HG03354 (cell line): ENCODE data around the gene CCNL1.
A peak's percentile ranks its signal among the peaks of the same experiment; 100 is the strongest.
"Not testable (repeated sequence)": the region's sequence is repeated elsewhere in the genome, so short reads cannot be mapped to it uniquely, and the experiment has no call there.

Source experiments
- ATAC-seq: cut with Tn5 transposase; IDR thresholded peaks from one replicate; pipeline ENCODE4 v1.9.1; 2021; ENCODE audit warnings: mild to moderate bottlenecking; ENCODE audit not compliant: unreplicated experiment, poor library complexity, severe bottlenecking

CCNL1 gene

GRCh38 chr3:157173343-157173742, 13.4 kb upstream of the CCNL1 start:
- not testable (repeated sequence) for ATAC-seq

GRCh38 chr3:157172746-157173145, 12.8 kb upstream of the CCNL1 start:
- ATAC-seq: no peak

GRCh38 chr3:157170861-157171260, 10.9 kb upstream of the CCNL1 start:
- ATAC-seq: no peak

GRCh38 chr3:157167371-157168042, 7.6 kb upstream of the CCNL1 start:
- no peak for ATAC-seq

- peak; percentile 84 for ATAC-seq
These were observed 6.6 kb upstream of the CCNL1 start for GRCh38 chr3:157166561-157166960.

GRCh38 chr3:157166115-157166514, 6.2 kb upstream of the CCNL1 start:
- ATAC-seq: no peak

GRCh38 chr3:157163217-157163953, 3.4 kb upstream of the CCNL1 start:
- no peak for ATAC-seq

GRCh38 chr3:157162620-157163019, 2.7 kb upstream of the CCNL1 start:
- not testable (repeated sequence) for ATAC-seq

GRCh38 chr3:157160658-157161424, 894 bp upstream of the CCNL1 start:
- ATAC-seq: peak; percentile 30

GRCh38 chr3:157159037-157159761, 748 bp downstream of the CCNL1 start:
- peak; percentile 57 for ATAC-seq

GRCh38 chr3:157157836-157158235, 2.1 kb downstream of the CCNL1 start:
- no peak for ATAC-seq

- ATAC-seq: no peak
These were observed 2.9 kb downstream of the CCNL1 start for GRCh38 chr3:157156837-157157635.

- ATAC-seq: no peak
These were observed 4.4 kb downstream of the CCNL1 start for GRCh38 chr3:157155591-157155990.

GRCh38 chr3:157154563-157155330, 5.2 kb downstream of the CCNL1 start:
- no peak for ATAC-seq

GRCh38 chr3:157152930-157153329, 7.0 kb downstream of the CCNL1 start:
- ATAC-seq: no peak

GRCh38 chr3:157152438-157152837, 7.5 kb downstream of the CCNL1 start:
- no peak for ATAC-seq

GRCh38 chr3:157151627-157152026, 8.3 kb downstream of the CCNL1 start:
- no peak for ATAC-seq

GRCh38 chr3:157151151-157151550, 8.8 kb downstream of the CCNL1 start:
- ATAC-seq: no peak
